ENCODE measurements around the gene TMEM253. TPM values are rescaled to one million over a fixed set of nuclear protein-coding genes. Genes with fewer than 3 reads are reported as not detected.

Gene TMEM253
- total and polyA plus RNA-seq, 5 donors from 2014 or later = not detected

DNA sequence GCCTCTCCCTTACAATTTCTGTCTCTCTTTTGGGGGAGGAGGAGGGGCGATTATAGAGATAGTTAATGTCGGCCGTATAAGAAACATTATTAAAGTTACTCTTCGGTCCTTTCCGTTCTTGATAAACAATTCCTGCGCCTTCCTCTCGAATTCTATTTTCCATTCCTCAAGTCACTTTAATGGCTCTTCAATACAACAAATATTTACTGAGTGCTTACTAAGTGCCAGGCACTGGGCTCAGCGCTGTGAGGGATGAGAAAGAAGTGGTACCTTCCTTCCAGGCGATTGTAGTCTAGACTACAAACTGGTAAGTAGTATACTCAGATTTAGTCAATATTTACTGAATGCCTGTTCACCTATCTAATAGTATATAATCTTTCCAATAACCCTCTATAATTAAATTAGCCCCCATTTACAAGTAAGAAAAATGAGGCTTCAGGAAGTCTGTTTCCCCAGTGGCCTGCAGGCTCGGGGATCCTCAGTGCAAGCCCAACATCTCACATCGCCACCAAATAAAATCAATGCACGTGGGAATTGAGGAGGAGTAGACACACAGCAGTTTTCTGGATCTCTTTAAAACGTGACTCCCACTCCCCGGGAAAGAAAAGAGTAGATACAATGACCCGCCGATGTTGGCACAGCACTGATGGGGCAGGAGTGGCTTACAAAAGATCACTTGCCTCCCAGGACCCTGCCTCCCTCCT is 1.8 kb upstream of the TMEM253 start:
- no peaks in the 10 kb centered on the region for H3K36me3 ChIP-seq (ENCODE audit: control insufficient read depth, insufficient read depth, low read length)
- no peaks in the 10 kb centered on the region for H3K9me3 ChIP-seq (ENCODE audit: control insufficient read depth in 2 of 2, low read length in 2 of 2)
- peaks cover 0 to 4% (median 0%) of the 10 kb centered on the region in 7 donors for H3K9me3 Mint-ChIP-seq
- H3K4me3 ChIP-seq (ENCODE audit: low read depth, low read length) = peak overlapping the region; percentile 71
- DNase-seq = no peak
- H3K27ac ChIP-seq (ENCODE audit: insufficient read depth, low read length, poor library complexity, severe bottlenecking) = peak overlapping the region; percentile 55
- peak overlapping the region; percentile 86 to 96 (median 90) for H3K4me3 Mint-ChIP-seq
- peaks cover 15 to 29% (median 17%) of the 10 kb centered on the region in 4 donors for H3K4me1 Mint-ChIP-seq
- ATAC-seq (ENCODE audit: low read depth in 2 of 2) = no peak
- H3K27me3 Mint-ChIP-seq = peaks cover 24% of the 10 kb centered on the region
- peaks cover 1% of the 10 kb centered on the region for H3K27me3 ChIP-seq (ENCODE audit: control insufficient read depth, insufficient read depth, low read length)
- peaks cover 24% of the 10 kb centered on the region for H3K4me1 ChIP-seq (ENCODE audit: control insufficient read depth, insufficient read depth, low read length, poor library complexity, severe bottlenecking)
- peak overlapping the region; percentile 64 to 93 (median 90) for H3K27ac Mint-ChIP-seq
- H3K36me3 Mint-ChIP-seq = no peaks in the 10 kb centered on the region

DNA sequence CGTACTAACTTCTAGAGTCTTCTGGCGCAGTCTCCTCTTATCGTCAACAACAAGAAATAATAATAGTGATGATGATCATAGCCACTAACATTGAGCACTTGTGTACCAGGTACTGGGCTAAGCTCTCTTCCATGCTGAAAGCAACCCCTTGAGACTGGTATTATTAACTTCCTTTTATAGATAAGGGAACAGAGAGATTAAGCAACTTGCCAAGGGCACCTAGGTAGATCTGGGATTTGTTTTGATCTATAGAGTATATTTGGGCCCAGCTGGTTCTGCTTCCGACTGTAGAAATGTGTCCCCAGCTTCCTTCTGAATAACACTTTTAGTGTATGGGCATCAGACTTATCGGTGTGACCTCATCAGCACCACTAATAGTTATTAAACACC is 1.3 kb upstream of the TMEM253 start:
- H3K4me1 ChIP-seq (ENCODE audit: control insufficient read depth, insufficient read depth, low read length, poor library complexity, severe bottlenecking) = peaks cover 28% of the 10 kb centered on the region
- Mint-ChIP-seq H3K36me3 (no peaks in the 10 kb centered on the region), H3K9me3 (peaks cover 0 to 4% (median 0%) of the 10 kb centered on the region in 7 donors), H3K4me3 (peak overlapping the region; percentile 86 to 96 (median 90)), H3K4me1 (peaks cover 17 to 31% (median 20%) of the 10 kb centered on the region in 4 donors), H3K27me3 (peaks cover 24% of the 10 kb centered on the region), H3K27ac (peak overlapping the region in 2 of 3 donors; percentile 64 to 90)
- H3K27me3 ChIP-seq (ENCODE audit: control insufficient read depth, insufficient read depth, low read length) = peaks cover 1% of the 10 kb centered on the region
- DNase-seq (no peak), ATAC-seq (ENCODE audit: low read depth in 2 of 2) (no peak)
- H3K9me3 ChIP-seq (ENCODE audit: control insufficient read depth in 2 of 2, low read length in 2 of 2) = no peaks in the 10 kb centered on the region
- H3K36me3 ChIP-seq (ENCODE audit: control insufficient read depth, insufficient read depth, low read length) = no peaks in the 10 kb centered on the region
- H3K27ac ChIP-seq (ENCODE audit: insufficient read depth, low read length, poor library complexity, severe bottlenecking) = no peak overlapping the region
- H3K4me3 ChIP-seq (ENCODE audit: low read depth, low read length) = no peak overlapping the region

DNA sequence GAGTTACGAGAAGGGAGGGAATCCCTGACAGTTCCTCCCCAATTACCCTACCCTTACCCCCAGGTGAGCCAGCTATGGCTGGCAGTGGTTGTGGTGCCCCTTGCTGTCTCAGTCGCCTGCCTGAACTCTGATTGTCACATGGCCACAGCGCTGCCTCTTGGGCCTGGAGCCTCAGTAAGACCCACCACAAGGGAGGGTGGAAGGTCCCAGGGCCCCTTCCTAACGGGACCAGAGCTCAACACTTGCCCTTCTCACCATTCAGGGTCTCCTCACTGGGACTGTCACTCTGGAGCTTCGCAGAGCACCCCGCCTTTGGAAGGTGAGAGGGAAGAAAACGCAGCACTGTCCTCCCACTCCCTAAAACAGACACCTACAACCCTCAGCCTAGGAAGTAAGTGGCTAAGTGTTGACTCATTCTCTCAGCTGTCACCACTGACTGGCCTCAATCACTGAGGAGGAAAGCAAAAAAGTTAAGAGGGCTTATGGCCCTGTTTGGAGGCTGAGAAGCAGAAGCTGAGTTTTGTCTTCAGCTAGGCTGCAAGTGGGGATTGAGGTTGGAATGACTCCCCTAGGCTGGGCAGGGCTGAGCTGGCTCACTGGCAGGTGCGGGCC is 1.0 kb downstream of the TMEM253 start:
- H3K27ac Mint-ChIP-seq = peak overlapping the region in 1 of 3 donors; percentile 52
- H3K27me3 Mint-ChIP-seq = peaks cover 24% of the 10 kb centered on the region
- no peaks in the 10 kb centered on the region for H3K9me3 ChIP-seq (ENCODE audit: control insufficient read depth in 2 of 2, low read length in 2 of 2)
- H3K4me3 Mint-ChIP-seq = peak overlapping the region in 3 of 4 donors; percentile 16 to 83 (median 81)
- no peak for ATAC-seq (ENCODE audit: low read depth in 2 of 2)
- H3K36me3 Mint-ChIP-seq = no peaks in the 10 kb centered on the region
- peaks cover 35% of the 10 kb centered on the region for H3K4me1 ChIP-seq (ENCODE audit: control insufficient read depth, insufficient read depth, low read length, poor library complexity, severe bottlenecking)
- peaks cover 1% of the 10 kb centered on the region for H3K27me3 ChIP-seq (ENCODE audit: control insufficient read depth, insufficient read depth, low read length)
- peaks cover 23 to 36% (median 30%) of the 10 kb centered on the region in 4 donors for H3K4me1 Mint-ChIP-seq
- H3K36me3 ChIP-seq (ENCODE audit: control insufficient read depth, insufficient read depth, low read length) = no peaks in the 10 kb centered on the region
- H3K27ac ChIP-seq (ENCODE audit: insufficient read depth, low read length, poor library complexity, severe bottlenecking) = no peak overlapping the region
- peaks cover 0 to 4% (median 0%) of the 10 kb centered on the region in 7 donors for H3K9me3 Mint-ChIP-seq
- no peak for DNase-seq
- H3K4me3 ChIP-seq (ENCODE audit: low read depth, low read length) = no peak overlapping the region

GRCh38 chr14:21102521-21103410 is 1.9 kb downstream of the TMEM253 start:
- no peak for DNase-seq
- peaks cover 23 to 39% (median 27%) of the 10 kb centered on the region in 4 donors for H3K4me1 Mint-ChIP-seq

DNA sequence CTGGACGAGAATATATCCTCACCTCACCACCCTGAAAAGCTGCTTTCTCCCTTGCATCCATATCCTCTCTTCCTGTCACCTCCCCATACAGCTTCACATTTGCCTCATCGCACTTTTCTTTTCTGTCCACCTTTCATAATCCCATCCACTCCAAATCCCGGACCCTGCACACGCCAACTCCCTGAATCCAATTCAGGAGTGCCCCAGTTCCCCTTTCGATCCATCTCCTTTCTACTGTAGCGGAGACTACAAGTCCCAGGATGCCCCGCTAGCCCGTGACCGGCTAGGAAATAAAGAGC is 2.5 kb downstream of the TMEM253 start:
- no peak for DNase-seq
- Histone ChIP-seq H3K27me3 (ENCODE audit: control insufficient read depth, insufficient read depth, low read length) (peaks cover 1% of the 10 kb centered on the region), H3K4me1 (ENCODE audit: control insufficient read depth, insufficient read depth, low read length, poor library complexity, severe bottlenecking) (peaks cover 26% of the 10 kb centered on the region), H3K36me3 (ENCODE audit: control insufficient read depth, insufficient read depth, low read length) (no peaks in the 10 kb centered on the region), H3K4me3 (ENCODE audit: low read depth, low read length) (peak overlapping the region; percentile 73), H3K27ac (ENCODE audit: insufficient read depth, low read length, poor library complexity, severe bottlenecking) (peak overlapping the region; percentile 97), H3K9me3 (ENCODE audit: control insufficient read depth in 2 of 2, low read length in 2 of 2) (no peaks in the 10 kb centered on the region)
- Mint-ChIP-seq H3K9me3 (peaks cover 0 to 4% (median 0%) of the 10 kb centered on the region in 7 donors), H3K36me3 (no peaks in the 10 kb centered on the region), H3K27ac (peak overlapping the region; percentile 0 to 91 (median 68)), H3K4me1 (peaks cover 23 to 39% (median 27%) of the 10 kb centered on the region in 4 donors), H3K27me3 (peaks cover 24% of the 10 kb centered on the region), H3K4me3 (peak overlapping the region; percentile 82 to 94 (median 88))
- ATAC-seq (ENCODE audit: low read depth in 2 of 2) = no peak

More at GRCh38 chr14:21102521-21103410, 1.9 kb downstream of the TMEM253 start:
- Histone ChIP-seq H3K36me3 (ENCODE audit: control insufficient read depth, insufficient read depth, low read length) (no peaks in the 10 kb centered on the region), H3K27ac (ENCODE audit: insufficient read depth, low read length, poor library complexity, severe bottlenecking) (peak overlapping the region; percentile 97), H3K4me1 (ENCODE audit: control insufficient read depth, insufficient read depth, low read length, poor library complexity, severe bottlenecking) (peaks cover 27% of the 10 kb centered on the region), H3K4me3 (ENCODE audit: low read depth, low read length) (peak overlapping the region; percentile 73), H3K9me3 (ENCODE audit: control insufficient read depth in 2 of 2, low read length in 2 of 2) (no peaks in the 10 kb centered on the region), H3K27me3 (ENCODE audit: control insufficient read depth, insufficient read depth, low read length) (peaks cover 1% of the 10 kb centered on the region)
- peak overlapping the region; percentile 82 to 94 (median 88) for H3K4me3 Mint-ChIP-seq
- ATAC-seq (ENCODE audit: low read depth in 2 of 2) = no peak
- peak overlapping the region; percentile 0 to 91 (median 68) for H3K27ac Mint-ChIP-seq
- peaks cover 0 to 4% (median 0%) of the 10 kb centered on the region in 7 donors for H3K9me3 Mint-ChIP-seq
- H3K27me3 Mint-ChIP-seq = peaks cover 24% of the 10 kb centered on the region
- no peaks in the 10 kb centered on the region for H3K36me3 Mint-ChIP-seq

- H3K4me1 ChIP-seq (ENCODE audit: control insufficient read depth, insufficient read depth, low read length, poor library complexity, severe bottlenecking) = peaks cover 21% of the 10 kb centered on the region
- H3K4me3 ChIP-seq (ENCODE audit: low read depth, low read length) = peak overlapping the region; percentile 92
- Mint-ChIP-seq H3K27ac (peak overlapping the region; percentile 68 to 94 (median 91)), H3K4me1 (peaks cover 20 to 35% (median 24%) of the 10 kb centered on the region in 4 donors), H3K36me3 (no peaks in the 10 kb centered on the region), H3K9me3 (peaks cover 0 to 3% (median 0%) of the 10 kb centered on the region in 7 donors), H3K4me3 (peak overlapping the region; percentile 82 to 94 (median 88)), H3K27me3 (peaks cover 24% of the 10 kb centered on the region)
- H3K9me3 ChIP-seq (ENCODE audit: control insufficient read depth in 2 of 2, low read length in 2 of 2) = no peaks in the 10 kb centered on the region
- H3K27me3 ChIP-seq (ENCODE audit: control insufficient read depth, insufficient read depth, low read length) = peaks cover 1% of the 10 kb centered on the region
- no peaks in the 10 kb centered on the region for H3K36me3 ChIP-seq (ENCODE audit: control insufficient read depth, insufficient read depth, low read length)
- DNase-seq (peak; percentile 87 to 97 (median 95)), ATAC-seq (ENCODE audit: low read depth in 2 of 2) (peak; percentile 89)
- H3K27ac ChIP-seq (ENCODE audit: insufficient read depth, low read length, poor library complexity, severe bottlenecking) = peak overlapping the region; percentile 97
Measured at GRCh38 chr14:21103710-21104447, 3.0 kb downstream of the TMEM253 start.

All from CD4-positive, CD25-positive, alpha-beta regulatory T cell (primary cell).